ENCODE results near the gene CEP97.
"Not testable (repeated sequence)": the region's sequence is repeated elsewhere in the genome, so short reads cannot be mapped to it uniquely, and the experiment has no call there.

The CEP97 gene

GRCh38 chr3:101703169-101703568 is 21.2 kb upstream of the CEP97 start:
- DNase-seq (ENCODE audit: low read depth, low spot score): no peak

GRCh38 chr3:101704639-101705038 is 19.8 kb upstream of the CEP97 start:
- not testable (repeated sequence) for DNase-seq (ENCODE audit: low read depth, low spot score)

- DNase-seq (ENCODE audit: low read depth, low spot score): no peak
These were observed 15.3 kb upstream of the CEP97 start for GRCh38 chr3:101709126-101709525.

GRCh38 chr3:101718455-101718854 is 6.0 kb upstream of the CEP97 start:
- no peak for DNase-seq (ENCODE audit: low read depth, low spot score)

GRCh38 chr3:101719604-101720185 is 4.7 kb upstream of the CEP97 start:
- no peak for DNase-seq (ENCODE audit: low read depth, low spot score)

GRCh38 chr3:101720851-101721840 is 3.3 kb upstream of the CEP97 start:
- DNase-seq (ENCODE audit: low read depth, low spot score): no peak

- no peak for DNase-seq (ENCODE audit: low read depth, low spot score)
These were observed 1.8 kb upstream of the CEP97 start for GRCh38 chr3:101722394-101723173.

- DNase-seq (ENCODE audit: low read depth, low spot score): no peak
These were observed 928 bp downstream of the CEP97 start for GRCh38 chr3:101725194-101725889.

- DNase-seq (ENCODE audit: low read depth, low spot score): no peak
These were observed 1.5 kb downstream of the CEP97 start for GRCh38 chr3:101725890-101726275.

- DNase-seq (ENCODE audit: low read depth, low spot score): no peak
These were observed 5.2 kb downstream of the CEP97 start for GRCh38 chr3:101729586-101729985.

- DNase-seq (ENCODE audit: low read depth, low spot score): no peak
These were observed 6.4 kb downstream of the CEP97 start for GRCh38 chr3:101730839-101731238.

GRCh38 chr3:101732240-101732641 is 7.8 kb downstream of the CEP97 start:
- DNase-seq (ENCODE audit: low read depth, low spot score): no peak

GRCh38 chr3:101735833-101736232 is 11.4 kb downstream of the CEP97 start:
- DNase-seq (ENCODE audit: low read depth, low spot score): no peak

GRCh38 chr3:101741914-101742313 is 17.5 kb downstream of the CEP97 start:
- DNase-seq (ENCODE audit: low read depth, low spot score): not testable (repeated sequence)

- DNase-seq (ENCODE audit: low read depth, low spot score): no peak
These were observed 20.4 kb downstream of the CEP97 start for GRCh38 chr3:101744811-101745210.

GRCh38 chr3:101745934-101746333 is 21.5 kb downstream of the CEP97 start:
- DNase-seq (ENCODE audit: low read depth, low spot score): not testable (repeated sequence)

- not testable (repeated sequence) for DNase-seq (ENCODE audit: low read depth, low spot score)
These were observed 29.1 kb downstream of the CEP97 start for GRCh38 chr3:101753386-101754113.

- DNase-seq (ENCODE audit: low read depth, low spot score): no peak
These were observed 33.8 kb downstream of the CEP97 start for GRCh38 chr3:101758224-101758623.

GRCh38 chr3:101762041-101762646 is 37.7 kb downstream of the CEP97 start:
- DNase-seq (ENCODE audit: low read depth, low spot score): no peak

- not testable (repeated sequence) for DNase-seq (ENCODE audit: low read depth, low spot score)
These were observed 53.4 kb downstream of the CEP97 start for GRCh38 chr3:101777745-101778281.

Data from brain pericyte (primary cell).